Gastrocnemius medialis (tissue), 4 donors: Measurements from ENCODE around the gene AKAP6.

ENCODE experiments used
- POLR2A ChIP-seq, 2 donors: fragments of 450-650 bp; IDR thresholded peaks; one replicate each; pipeline ENCODE4 v1.6.1; 2017; ENCODE audit warnings: antibody characterized with exemption in 2 of 2, mild to moderate bottlenecking in 2 of 2, moderate library complexity in 2 of 2
- TF ChIP-seq, protein P1 (sequence below), 5 experiments: fragments of 450-650 bp in 3 of 5; fragments of 200-600 bp in 2 of 5; sonication (generic) in 2 of 5; IDR thresholded peaks in 4 of 5; conservative IDR thresholded peaks in 1 of 5; 1 replicate in 4 of 5; 2 replicates in 1 of 5; pipeline ENCODE4 v1.5.1; 2016 to 2019; ENCODE audit warnings: antibody characterized with exemption in 5 of 5, mild to moderate bottlenecking in 3 of 5, moderate library complexity in 3 of 5

- no peak for TF ChIP-seq POLR2A (IDR thresholded peaks at IDR 0.05)
- TF ChIP-seq, protein P1, sequence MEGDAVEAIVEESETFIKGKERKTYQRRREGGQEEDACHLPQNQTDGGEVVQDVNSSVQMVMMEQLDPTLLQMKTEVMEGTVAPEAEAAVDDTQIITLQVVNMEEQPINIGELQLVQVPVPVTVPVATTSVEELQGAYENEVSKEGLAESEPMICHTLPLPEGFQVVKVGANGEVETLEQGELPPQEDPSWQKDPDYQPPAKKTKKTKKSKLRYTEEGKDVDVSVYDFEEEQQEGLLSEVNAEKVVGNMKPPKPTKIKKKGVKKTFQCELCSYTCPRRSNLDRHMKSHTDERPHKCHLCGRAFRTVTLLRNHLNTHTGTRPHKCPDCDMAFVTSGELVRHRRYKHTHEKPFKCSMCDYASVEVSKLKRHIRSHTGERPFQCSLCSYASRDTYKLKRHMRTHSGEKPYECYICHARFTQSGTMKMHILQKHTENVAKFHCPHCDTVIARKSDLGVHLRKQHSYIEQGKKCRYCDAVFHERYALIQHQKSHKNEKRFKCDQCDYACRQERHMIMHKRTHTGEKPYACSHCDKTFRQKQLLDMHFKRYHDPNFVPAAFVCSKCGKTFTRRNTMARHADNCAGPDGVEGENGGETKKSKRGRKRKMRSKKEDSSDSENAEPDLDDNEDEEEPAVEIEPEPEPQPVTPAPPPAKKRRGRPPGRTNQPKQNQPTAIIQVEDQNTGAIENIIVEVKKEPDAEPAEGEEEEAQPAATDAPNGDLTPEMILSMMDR (IDR thresholded peaks at IDR 0.05 in 4 of 5, conservative IDR thresholded peaks at IDR 0.05 in 1 of 5): no peak
These were observed 391.8 kb downstream of the AKAP6 start for GRCh38 chr14:32720927-32721326.
